GM15510 (cell line): ENCODE data around the gene RASGRP2.

Experiments
- POLR2A ChIP-seq: IDR thresholded peaks from 3 replicates; pipeline ENCODE4 v1.6.1; 2011; ENCODE audit warnings: borderline replicate concordance; ENCODE audit not compliant: insufficient read length; ENCODE audit errors: extremely low read depth

Gene RASGRP2

DNA sequence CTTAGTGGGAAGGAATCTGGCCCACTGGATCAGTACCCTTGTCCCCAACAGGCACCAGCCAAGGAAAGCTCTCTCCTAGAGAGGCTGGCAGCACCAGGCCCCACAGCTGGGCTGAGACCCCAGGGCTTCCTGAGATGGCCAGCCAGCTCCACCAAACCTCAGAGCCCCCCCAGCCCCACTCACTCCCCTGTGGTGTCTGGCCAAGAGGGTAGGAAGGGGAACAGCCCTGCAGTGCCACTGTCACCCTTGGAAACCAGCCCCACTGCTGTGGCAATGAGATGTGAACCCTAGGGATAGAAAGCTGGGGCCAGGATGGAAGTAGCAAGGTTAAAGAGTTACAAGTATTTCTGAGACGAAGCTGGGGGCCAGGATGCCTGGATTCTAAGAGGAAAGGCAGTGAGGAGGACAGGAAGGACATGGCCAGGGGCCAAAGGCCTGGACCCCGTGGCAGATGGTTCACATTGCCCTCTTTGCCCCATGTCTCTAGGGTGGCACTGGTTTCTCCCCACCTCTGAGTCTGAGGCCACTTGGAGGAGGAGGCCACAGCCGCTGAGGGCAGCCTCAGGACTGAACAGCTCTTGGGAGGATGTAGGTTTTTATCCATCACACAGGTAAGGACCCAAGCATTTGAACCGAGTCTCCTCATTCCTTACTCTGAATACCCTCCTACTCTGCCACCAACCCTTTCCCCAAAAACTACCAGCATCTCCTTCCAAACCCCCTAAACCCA is 49.8 kb downstream of the RASGRP2 start:
- TF ChIP-seq POLR2A = no peak

- no peak for TF ChIP-seq POLR2A
These were observed 51.1 kb downstream of the RASGRP2 start for GRCh38 chr11:64692764-64693331.

DNA sequence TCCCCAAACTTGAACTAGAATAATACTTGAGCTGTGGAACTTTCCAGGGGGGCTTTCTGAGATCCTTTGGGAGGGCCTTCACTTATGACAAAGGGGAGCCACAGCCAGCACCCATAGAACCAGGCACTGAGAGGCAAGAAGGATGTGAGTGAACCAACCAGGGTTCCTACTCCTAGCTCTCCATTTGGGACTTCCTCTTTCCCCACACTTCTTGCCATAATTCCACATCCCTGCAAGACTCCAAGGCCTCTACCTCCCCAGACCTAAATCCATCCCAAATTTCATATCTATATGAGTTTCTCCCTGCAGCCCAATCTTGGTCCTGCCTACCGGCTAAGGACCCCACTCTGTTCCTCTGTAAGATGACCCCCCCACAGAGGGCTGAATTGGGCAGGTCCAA is 52.4 kb downstream of the RASGRP2 start:
- no peak for TF ChIP-seq POLR2A

- TF ChIP-seq POLR2A = no peak
These were observed 53.7 kb downstream of the RASGRP2 start for GRCh38 chr11:64690235-64690634.

GRCh38 chr11:64688534-64688982 is 55.4 kb downstream of the RASGRP2 start:
- TF ChIP-seq POLR2A = no peak

GRCh38 chr11:64687643-64688533 is 56.1 kb downstream of the RASGRP2 start:
- TF ChIP-seq POLR2A = no peak

DNA sequence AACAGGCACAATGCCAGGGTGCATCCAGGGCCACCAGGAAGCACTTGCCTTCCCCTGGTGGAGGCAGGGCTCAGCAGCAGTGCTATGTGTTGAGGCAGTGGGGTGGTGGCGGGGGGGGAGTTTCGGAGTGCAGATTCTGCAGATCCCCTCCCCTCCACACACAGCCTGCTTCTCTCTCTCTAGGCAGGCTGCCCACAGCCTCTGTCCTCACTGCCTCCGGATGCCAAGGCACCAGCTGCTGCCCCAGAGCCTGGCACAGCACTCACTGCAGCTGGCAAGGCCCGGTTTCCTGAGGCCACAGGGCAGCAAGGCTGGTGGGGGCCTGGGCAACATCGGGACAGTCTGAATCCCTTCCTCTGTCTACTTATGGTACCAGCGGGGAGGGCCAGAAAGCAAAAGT is 56.7 kb downstream of the RASGRP2 start:
- TF ChIP-seq POLR2A = no peak

DNA sequence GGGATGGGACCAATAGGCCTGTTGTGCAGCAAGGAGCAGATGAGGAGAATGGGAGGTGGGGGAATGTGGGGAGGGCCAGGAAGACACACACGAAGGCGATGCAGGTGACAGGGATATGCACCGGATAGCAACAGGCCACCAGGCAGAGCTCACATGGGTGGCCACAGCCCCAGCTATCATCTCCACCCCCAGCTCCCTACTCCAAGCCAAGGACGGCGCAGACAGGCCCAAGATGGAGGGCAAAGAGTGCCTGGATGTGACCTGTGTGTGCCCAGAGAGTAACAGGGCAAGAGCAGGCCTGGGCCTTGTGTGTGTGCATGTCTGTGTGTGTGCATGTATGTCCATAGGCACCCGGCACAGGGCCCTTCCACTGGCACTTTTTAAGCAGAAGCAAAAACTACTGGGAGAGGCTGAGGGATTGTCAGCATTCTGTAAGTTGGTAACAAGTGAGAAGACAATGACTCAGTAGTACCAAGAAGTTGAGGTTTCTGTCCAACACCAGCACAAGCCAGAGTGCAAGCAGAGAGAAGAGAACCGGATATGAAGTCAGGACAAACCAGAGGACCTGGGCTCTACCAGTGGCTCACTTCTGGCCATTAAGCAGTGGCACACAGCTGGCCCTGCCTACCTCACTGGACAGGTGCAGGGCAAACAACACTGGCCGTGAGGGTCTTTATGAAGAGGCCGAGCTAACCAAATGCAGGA is 57.3 kb downstream of the RASGRP2 start:
- TF ChIP-seq POLR2A = no peak

- no peak for TF ChIP-seq POLR2A
These were observed 58.4 kb downstream of the RASGRP2 start for GRCh38 chr11:64685536-64685935.

- TF ChIP-seq POLR2A = no peak
These were observed 59.6 kb downstream of the RASGRP2 start for GRCh38 chr11:64684357-64684756.

DNA sequence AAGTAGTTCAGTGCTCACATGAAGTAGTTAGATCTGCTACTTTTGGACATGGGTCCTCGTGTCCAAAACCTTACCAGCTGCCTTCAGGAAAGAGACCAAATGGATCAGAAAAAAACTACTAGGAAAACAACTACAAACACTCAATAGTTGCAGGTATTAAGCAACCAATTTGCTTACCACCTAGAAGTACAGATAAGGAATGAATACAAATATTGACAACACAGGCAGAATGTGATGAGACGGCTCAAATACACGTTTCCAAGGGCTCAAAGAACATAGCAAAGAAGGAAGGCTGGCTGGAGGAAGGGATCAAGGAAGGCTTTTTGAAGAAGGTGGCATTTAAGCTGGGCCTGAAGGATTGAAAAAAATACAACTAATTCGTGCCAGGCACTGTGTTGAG is 62.8 kb downstream of the RASGRP2 start:
- no peak for TF ChIP-seq POLR2A

- no peak for TF ChIP-seq POLR2A
These were observed 64.1 kb downstream of the RASGRP2 start for GRCh38 chr11:64679846-64680245.

DNA sequence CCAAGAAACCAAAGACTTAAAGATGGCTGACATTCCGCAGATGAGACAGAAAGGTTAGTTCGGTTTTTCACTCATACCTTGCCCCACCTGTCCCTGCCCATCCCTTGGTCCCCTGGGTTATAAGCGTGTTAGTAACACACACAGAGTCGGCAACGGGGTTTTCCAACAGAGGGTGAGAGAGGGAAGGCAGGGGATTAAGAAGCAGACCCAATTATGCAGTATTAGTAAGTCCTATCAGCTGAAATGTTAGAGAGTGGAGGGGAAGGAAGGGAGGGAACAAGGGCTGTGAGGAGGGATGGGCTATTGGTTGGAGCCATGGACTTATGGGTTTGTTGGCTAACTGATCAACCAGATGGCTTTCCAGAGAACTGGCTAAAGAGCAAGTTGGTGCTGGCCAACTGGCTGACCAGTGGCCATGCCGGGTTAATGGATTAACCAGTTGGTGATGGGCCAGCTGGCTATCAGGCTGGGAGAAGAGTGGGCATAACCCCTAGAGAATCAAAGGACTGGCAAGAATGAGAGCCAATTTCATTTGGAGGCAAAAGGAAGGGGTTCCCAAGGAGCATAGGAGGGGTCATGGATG is 66.4 kb downstream of the RASGRP2 start:
- no peak for TF ChIP-seq POLR2A
